Esophagus squamous epithelium (tissue), 4 donors: ENCODE data around the gene PLCB2.

Experiments
- POLR2A ChIP-seq, 4 donors: fragments of 450-650 bp; IDR thresholded peaks; one replicate each; pipeline ENCODE4 v1.6.1; 2017; ENCODE audit warnings: antibody characterized with exemption in 4 of 4, mild to moderate bottlenecking in 4 of 4, moderate library complexity in 3 of 4
- TF ChIP-seq, protein P1 (sequence below), 6 experiments: fragments of 450-650 bp in 4 of 6; fragments of 200-600 bp in 2 of 6; sonication (generic) in 2 of 6; IDR thresholded peaks; one replicate each; pipeline ENCODE4 v1.5.1; 2016 to 2019; ENCODE audit warnings: antibody characterized with exemption in 6 of 6, mild to moderate bottlenecking in 4 of 6, moderate library complexity in 4 of 6

- TF ChIP-seq POLR2A (IDR thresholded peaks at IDR 0.05), result no peak
- TF ChIP-seq, protein P1, sequence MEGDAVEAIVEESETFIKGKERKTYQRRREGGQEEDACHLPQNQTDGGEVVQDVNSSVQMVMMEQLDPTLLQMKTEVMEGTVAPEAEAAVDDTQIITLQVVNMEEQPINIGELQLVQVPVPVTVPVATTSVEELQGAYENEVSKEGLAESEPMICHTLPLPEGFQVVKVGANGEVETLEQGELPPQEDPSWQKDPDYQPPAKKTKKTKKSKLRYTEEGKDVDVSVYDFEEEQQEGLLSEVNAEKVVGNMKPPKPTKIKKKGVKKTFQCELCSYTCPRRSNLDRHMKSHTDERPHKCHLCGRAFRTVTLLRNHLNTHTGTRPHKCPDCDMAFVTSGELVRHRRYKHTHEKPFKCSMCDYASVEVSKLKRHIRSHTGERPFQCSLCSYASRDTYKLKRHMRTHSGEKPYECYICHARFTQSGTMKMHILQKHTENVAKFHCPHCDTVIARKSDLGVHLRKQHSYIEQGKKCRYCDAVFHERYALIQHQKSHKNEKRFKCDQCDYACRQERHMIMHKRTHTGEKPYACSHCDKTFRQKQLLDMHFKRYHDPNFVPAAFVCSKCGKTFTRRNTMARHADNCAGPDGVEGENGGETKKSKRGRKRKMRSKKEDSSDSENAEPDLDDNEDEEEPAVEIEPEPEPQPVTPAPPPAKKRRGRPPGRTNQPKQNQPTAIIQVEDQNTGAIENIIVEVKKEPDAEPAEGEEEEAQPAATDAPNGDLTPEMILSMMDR (IDR thresholded peaks at IDR 0.05), result no peak
Observed at GRCh38 chr15:40297356-40297755, 10.4 kb downstream of the PLCB2 start.
